OCI-LY7 (cell line): Measurements from ENCODE around the gene GRAMD2A.

ENCODE experiments used
- CTCF ChIP-seq: fragments of 200-600 bp; sonication (generic); conservative IDR thresholded peaks from 2 replicates; pipeline ENCODE4 v1.5.1; 2014; ENCODE audit warnings: mild to moderate bottlenecking, antibody characterized with exemption, low read length, moderate library complexity, mixed read lengths
- EZH2phosphoT487 ChIP-seq: fragments of 200-600 bp; sonication (generic); IDR thresholded peaks from 2 replicates; pipeline ENCODE4 v1.6.1; 2018; ENCODE audit warnings: low read depth, borderline replicate concordance, mild to moderate bottlenecking, mixed run types, antibody characterized with exemption, low read length, moderate library complexity, mixed read lengths

- TF ChIP-seq CTCF, result no peak
- no peak for TF ChIP-seq EZH2phosphoT487
These were observed 1.1 kb downstream of the GRAMD2A start for GRCh38 chr15:72196409-72197040.
